Measurements from ENCODE around the gene EDEM1.
"Not testable (repeated sequence)": the region's sequence is repeated elsewhere in the genome, so short reads cannot be mapped to it uniquely, and the experiment has no call there.

Gene EDEM1

DNA sequence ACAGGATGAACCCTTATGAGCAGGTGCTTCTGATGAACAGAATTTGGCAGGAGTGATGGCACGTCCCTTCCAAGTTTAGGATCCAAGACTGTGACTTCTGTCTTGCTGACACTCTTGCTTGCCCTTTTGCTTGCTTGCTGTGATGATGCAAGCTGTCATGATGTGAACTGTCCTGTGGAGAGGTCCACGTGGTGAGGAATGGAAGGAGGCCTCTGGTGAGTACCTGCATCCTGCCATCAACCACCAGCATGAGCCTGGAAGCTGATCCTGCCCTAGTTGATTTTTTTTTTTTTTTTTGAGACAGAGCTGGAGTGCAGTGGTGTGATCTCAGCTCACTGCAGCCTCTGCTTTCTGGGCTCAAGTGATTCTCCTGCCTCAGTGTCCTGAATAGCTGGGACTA lies 45.5 kb downstream of the EDEM1 start:
- H2AFZ ChIP-seq (ENCODE audit: low read length, unreplicated experiment): no peak overlapping the region
- H3K4me1 ChIP-seq (ENCODE audit: control insufficient read depth, insufficient read depth, low read length, unreplicated experiment): no peaks in the 10 kb centered on the region
- no peaks in the 10 kb centered on the region for H3K36me3 ChIP-seq (ENCODE audit: insufficient read depth, low read length)
- peaks cover 57% of the 10 kb centered on the region for H3K27me3 ChIP-seq (ENCODE audit: insufficient read depth, low read length)
- H3K27ac ChIP-seq (ENCODE audit: low read depth, low read length): no peak overlapping the region
- H3K79me2 ChIP-seq (ENCODE audit: control insufficient read depth, insufficient read depth, low read length, unreplicated experiment): no peaks in the 10 kb centered on the region
- no peak overlapping the region for H3K4me3 ChIP-seq (ENCODE audit: low read depth, low read length)

DNA sequence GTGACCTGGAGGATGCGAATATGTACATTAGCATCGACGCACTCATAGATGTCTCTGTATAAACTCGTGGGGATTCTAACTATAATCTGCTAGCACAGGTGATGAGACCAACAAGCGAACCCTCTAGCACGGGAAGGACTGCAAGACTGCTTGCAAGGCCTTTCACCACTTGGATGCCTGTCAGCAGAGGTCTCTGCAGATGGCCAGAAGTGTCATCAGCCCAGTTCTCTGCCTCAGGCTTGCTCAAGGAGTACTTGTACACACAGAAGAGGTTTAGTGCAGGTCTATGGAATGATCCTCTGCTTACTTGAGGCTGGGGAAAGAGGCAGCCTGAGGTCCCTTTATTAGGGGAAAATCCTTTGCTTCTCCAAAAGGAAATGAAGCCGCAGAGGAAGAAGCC lies 48.1 kb downstream of the EDEM1 start:
- peaks cover 34% of the 10 kb centered on the region for H3K27me3 ChIP-seq (ENCODE audit: insufficient read depth, low read length)
- no peak overlapping the region for H3K27ac ChIP-seq (ENCODE audit: low read depth, low read length)

GRCh38 chr3:5238545-5238944 lies 51.0 kb downstream of the EDEM1 start:
- H3K27me3 ChIP-seq (ENCODE audit: insufficient read depth, low read length): peaks cover 10% of the 10 kb centered on the region; the same call in 1 of the 2 replicates
- no peaks in the 10 kb centered on the region for H3K4me1 ChIP-seq (ENCODE audit: control insufficient read depth, insufficient read depth, low read length, unreplicated experiment)
- no peak overlapping the region for H3K27ac ChIP-seq (ENCODE audit: low read depth, low read length)
- H2AFZ ChIP-seq (ENCODE audit: low read length, unreplicated experiment): no peak overlapping the region
- H3K36me3 ChIP-seq (ENCODE audit: insufficient read depth, low read length): no peaks in the 10 kb centered on the region
- no peak overlapping the region for H3K4me3 ChIP-seq (ENCODE audit: low read depth, low read length)
- no peaks in the 10 kb centered on the region for H3K79me2 ChIP-seq (ENCODE audit: control insufficient read depth, insufficient read depth, low read length, unreplicated experiment)

More for the DNA sequence above, 48.1 kb downstream of the EDEM1 start:
- Histone ChIP-seq H3K4me3 (ENCODE audit: low read depth, low read length) (no peak overlapping the region), H3K36me3 (ENCODE audit: insufficient read depth, low read length) (no peaks in the 10 kb centered on the region), H2AFZ (ENCODE audit: low read length, unreplicated experiment) (no peak overlapping the region), H3K79me2 (ENCODE audit: control insufficient read depth, insufficient read depth, low read length, unreplicated experiment) (no peaks in the 10 kb centered on the region), H3K4me1 (ENCODE audit: control insufficient read depth, insufficient read depth, low read length, unreplicated experiment) (no peaks in the 10 kb centered on the region)

DNA sequence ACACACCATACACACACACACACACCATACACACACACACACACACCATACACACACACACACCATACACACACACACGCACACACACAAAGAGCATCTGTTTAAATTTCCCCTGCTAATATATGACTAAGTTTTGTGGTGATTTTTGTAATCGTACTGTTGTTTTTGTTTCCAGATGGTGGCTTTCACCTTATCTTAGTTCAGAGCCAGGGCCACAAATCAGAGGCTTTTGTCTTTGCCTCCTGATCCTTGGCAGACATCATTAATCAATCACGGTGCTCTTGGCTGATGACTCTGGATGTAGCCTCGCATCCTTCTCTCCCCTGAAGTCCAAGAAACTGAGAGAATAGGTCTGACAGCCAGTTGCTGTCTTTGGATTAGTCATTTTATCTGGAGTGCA lies 52.1 kb downstream of the EDEM1 start:
- H3K4me1 ChIP-seq (ENCODE audit: control insufficient read depth, insufficient read depth, low read length, unreplicated experiment): no peaks in the 10 kb centered on the region
- H3K4me3 ChIP-seq (ENCODE audit: low read depth, low read length): no peak overlapping the region
- H3K79me2 ChIP-seq (ENCODE audit: control insufficient read depth, insufficient read depth, low read length, unreplicated experiment): no peaks in the 10 kb centered on the region
- no peaks in the 10 kb centered on the region for H3K36me3 ChIP-seq (ENCODE audit: insufficient read depth, low read length)
- no peak overlapping the region for H3K27ac ChIP-seq (ENCODE audit: low read depth, low read length)
- H2AFZ ChIP-seq (ENCODE audit: low read length, unreplicated experiment): no peak overlapping the region
- peaks cover 10% of the 10 kb centered on the region; the same call in 1 of the 2 replicates for H3K27me3 ChIP-seq (ENCODE audit: insufficient read depth, low read length)

DNA sequence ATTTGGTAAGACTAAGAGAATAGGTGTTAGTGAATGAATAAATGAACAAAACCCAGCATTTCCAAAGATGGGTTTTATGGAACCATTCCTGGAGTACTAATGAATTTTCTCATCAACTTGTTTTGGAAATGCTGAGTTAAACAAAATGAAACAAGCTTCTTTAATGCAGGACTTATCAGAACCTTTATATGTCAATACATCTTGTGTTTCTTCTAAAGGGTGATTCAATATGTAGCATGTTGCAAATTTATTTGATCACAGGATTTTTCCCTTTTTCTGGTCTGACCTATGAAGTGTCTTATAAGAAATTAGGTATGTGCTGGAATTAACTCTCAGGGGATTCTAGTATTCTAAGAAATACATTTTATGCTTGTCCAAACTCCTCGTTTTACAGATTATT lies 53.2 kb downstream of the EDEM1 start:
- Histone ChIP-seq H3K36me3 (ENCODE audit: insufficient read depth, low read length) (no peaks in the 10 kb centered on the region), H3K27ac (ENCODE audit: low read depth, low read length) (no peak overlapping the region), H3K79me2 (ENCODE audit: control insufficient read depth, insufficient read depth, low read length, unreplicated experiment) (no peaks in the 10 kb centered on the region), H2AFZ (ENCODE audit: low read length, unreplicated experiment) (no peak overlapping the region), H3K4me1 (ENCODE audit: control insufficient read depth, insufficient read depth, low read length, unreplicated experiment) (no peaks in the 10 kb centered on the region), H3K27me3 (ENCODE audit: insufficient read depth, low read length) (peaks cover 6% of the 10 kb centered on the region; the same call in 1 of the 2 replicates), H3K4me3 (ENCODE audit: low read depth, low read length) (no peak overlapping the region)

- H3K4me1 ChIP-seq (ENCODE audit: control insufficient read depth, insufficient read depth, low read length, unreplicated experiment); H2AFZ ChIP-seq (ENCODE audit: low read length, unreplicated experiment); H3K4me3 ChIP-seq (ENCODE audit: low read depth, low read length); H3K27ac ChIP-seq (ENCODE audit: low read depth, low read length); H3K36me3 ChIP-seq (ENCODE audit: insufficient read depth, low read length); H3K79me2 ChIP-seq (ENCODE audit: control insufficient read depth, insufficient read depth, low read length, unreplicated experiment); H3K27me3 ChIP-seq (ENCODE audit: insufficient read depth, low read length): not testable (repeated sequence)
Observed at GRCh38 chr3:5242785-5243184, 55.3 kb downstream of the EDEM1 start.

DNA sequence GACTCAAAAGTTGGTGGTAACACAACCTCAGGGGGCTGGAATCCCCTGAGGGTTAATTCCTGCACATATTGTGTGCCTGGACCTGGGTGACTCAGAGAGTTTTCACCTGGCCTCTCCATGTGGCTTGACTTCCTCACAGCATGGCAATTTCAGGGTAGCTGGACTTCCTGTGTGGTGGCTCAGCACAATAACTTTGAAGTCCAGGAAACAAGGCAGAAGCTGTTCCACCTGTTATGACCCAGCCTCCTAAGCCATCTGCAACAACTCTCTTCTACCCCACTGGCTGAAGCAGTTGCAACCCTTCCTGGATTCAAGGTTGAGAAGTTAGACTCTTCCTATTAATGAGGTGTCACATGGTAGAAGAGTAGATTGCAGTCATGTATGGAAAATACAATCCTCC lies 58.4 kb downstream of the EDEM1 start:
- no peaks in the 10 kb centered on the region for H3K79me2 ChIP-seq (ENCODE audit: control insufficient read depth, insufficient read depth, low read length, unreplicated experiment)
- no peak overlapping the region for H3K27ac ChIP-seq (ENCODE audit: low read depth, low read length)
- H3K4me3 ChIP-seq (ENCODE audit: low read depth, low read length): no peak overlapping the region
- H3K36me3 ChIP-seq (ENCODE audit: insufficient read depth, low read length): no peaks in the 10 kb centered on the region
- no peaks in the 10 kb centered on the region for H3K4me1 ChIP-seq (ENCODE audit: control insufficient read depth, insufficient read depth, low read length, unreplicated experiment)
- no peak overlapping the region for H2AFZ ChIP-seq (ENCODE audit: low read length, unreplicated experiment)
- peaks cover 7% of the 10 kb centered on the region; the same call in 1 of the 2 replicates for H3K27me3 ChIP-seq (ENCODE audit: insufficient read depth, low read length)

GRCh38 chr3:5248822-5249221 lies 61.3 kb downstream of the EDEM1 start:
- no peak overlapping the region for H3K4me3 ChIP-seq (ENCODE audit: low read depth, low read length)
- no peaks in the 10 kb centered on the region for H3K36me3 ChIP-seq (ENCODE audit: insufficient read depth, low read length)
- no peaks in the 10 kb centered on the region for H3K79me2 ChIP-seq (ENCODE audit: control insufficient read depth, insufficient read depth, low read length, unreplicated experiment)
- no peak overlapping the region for H2AFZ ChIP-seq (ENCODE audit: low read length, unreplicated experiment)
- no peak overlapping the region for H3K27ac ChIP-seq (ENCODE audit: low read depth, low read length)
- peaks cover 11% of the 10 kb centered on the region; the same call in 1 of the 2 replicates for H3K27me3 ChIP-seq (ENCODE audit: insufficient read depth, low read length)
- no peaks in the 10 kb centered on the region for H3K4me1 ChIP-seq (ENCODE audit: control insufficient read depth, insufficient read depth, low read length, unreplicated experiment)

- no peak overlapping the region for H3K27ac ChIP-seq (ENCODE audit: low read depth, low read length)
- no peaks in the 10 kb centered on the region for H3K36me3 ChIP-seq (ENCODE audit: insufficient read depth, low read length)
- H3K4me3 ChIP-seq (ENCODE audit: low read depth, low read length): peak overlapping the region; percentile 80
- H2AFZ ChIP-seq (ENCODE audit: low read length, unreplicated experiment): peak overlapping the region; percentile 84
- H3K27me3 ChIP-seq (ENCODE audit: insufficient read depth, low read length): peaks cover 27% of the 10 kb centered on the region
- no peaks in the 10 kb centered on the region for H3K79me2 ChIP-seq (ENCODE audit: control insufficient read depth, insufficient read depth, low read length, unreplicated experiment)
- H3K4me1 ChIP-seq (ENCODE audit: control insufficient read depth, insufficient read depth, low read length, unreplicated experiment): no peaks in the 10 kb centered on the region
Observed at GRCh38 chr3:5250467-5251195, 63.1 kb downstream of the EDEM1 start.

- no peaks in the 10 kb centered on the region for H3K79me2 ChIP-seq (ENCODE audit: control insufficient read depth, insufficient read depth, low read length, unreplicated experiment)
- H3K27ac ChIP-seq (ENCODE audit: low read depth, low read length): no peak overlapping the region
- peaks cover 33% of the 10 kb centered on the region for H3K27me3 ChIP-seq (ENCODE audit: insufficient read depth, low read length)
- no peaks in the 10 kb centered on the region for H3K36me3 ChIP-seq (ENCODE audit: insufficient read depth, low read length)
- peak overlapping the region; percentile 84 for H2AFZ ChIP-seq (ENCODE audit: low read length, unreplicated experiment)
- H3K4me1 ChIP-seq (ENCODE audit: control insufficient read depth, insufficient read depth, low read length, unreplicated experiment): no peaks in the 10 kb centered on the region
- H3K4me3 ChIP-seq (ENCODE audit: low read depth, low read length): peak overlapping the region; percentile 80
Observed at GRCh38 chr3:5251196-5251583, 63.7 kb downstream of the EDEM1 start.

DNA sequence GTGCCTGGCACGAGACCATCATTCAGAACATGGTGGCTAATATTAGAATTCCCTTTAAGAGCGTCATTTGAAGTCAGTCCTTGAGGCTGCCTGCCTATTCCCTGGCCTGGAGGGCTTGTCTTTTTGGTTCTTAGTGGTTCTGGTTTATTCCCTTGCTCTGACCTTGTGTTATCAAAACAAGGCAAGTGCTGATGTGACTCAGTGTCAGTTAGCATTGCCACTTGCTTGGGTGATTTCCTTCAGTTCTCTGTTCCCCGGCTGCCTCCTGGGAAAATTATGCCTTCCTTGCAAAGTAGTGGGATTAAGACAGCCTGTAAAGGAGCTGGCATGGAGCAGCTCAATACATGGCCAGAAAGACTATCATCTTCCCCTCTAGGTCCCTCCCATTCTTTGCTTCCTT lies 64.6 kb downstream of the EDEM1 start:
- Histone ChIP-seq H2AFZ (ENCODE audit: low read length, unreplicated experiment) (no peak overlapping the region), H3K27ac (ENCODE audit: low read depth, low read length) (no peak overlapping the region), H3K36me3 (ENCODE audit: insufficient read depth, low read length) (no peaks in the 10 kb centered on the region), H3K4me1 (ENCODE audit: control insufficient read depth, insufficient read depth, low read length, unreplicated experiment) (no peaks in the 10 kb centered on the region), H3K27me3 (ENCODE audit: insufficient read depth, low read length) (peaks cover 40% of the 10 kb centered on the region), H3K4me3 (ENCODE audit: low read depth, low read length) (no peak overlapping the region), H3K79me2 (ENCODE audit: control insufficient read depth, insufficient read depth, low read length, unreplicated experiment) (no peaks in the 10 kb centered on the region)

Data from ACC112 (cell line).